NCI-H2029 treated with DMSO at 0.1 percent for 48 hours (cell line): ENCODE measurements around the gene NKX2-2.
"Not testable (repeated sequence)": the region's sequence is repeated elsewhere in the genome, so short reads cannot be mapped to it uniquely, and the experiment has no call there.

Experiments
- DNase-seq: peaks from one replicate; lab custom pipeline; 2025; lab: John Stamatoyannopoulos, UW

The NKX2-2 gene

GRCh38 chr20:21508230-21509078, 5.4 kb downstream of the NKX2-2 start:
- DNase-seq, result no peak

GRCh38 chr20:21507400-21508229, 6.2 kb downstream of the NKX2-2 start:
- no peak for DNase-seq

- peak; percentile 51 for DNase-seq
These were observed 7.9 kb downstream of the NKX2-2 start for GRCh38 chr20:21505810-21506530.

GRCh38 chr20:21505161-21505809, 8.6 kb downstream of the NKX2-2 start:
- peak; percentile 19 for DNase-seq

- no peak for DNase-seq
These were observed 9.5 kb downstream of the NKX2-2 start for GRCh38 chr20:21504323-21504722.

- no peak for DNase-seq
These were observed 10.5 kb downstream of the NKX2-2 start for GRCh38 chr20:21503345-21503744.

GRCh38 chr20:21501184-21501583, 12.7 kb downstream of the NKX2-2 start:
- DNase-seq, result no peak

- DNase-seq, result no peak
These were observed 13.3 kb downstream of the NKX2-2 start for GRCh38 chr20:21500599-21500998.

- DNase-seq, result no peak
These were observed 14.2 kb downstream of the NKX2-2 start for GRCh38 chr20:21499641-21500040.

- DNase-seq, result no peak
These were observed 15.2 kb downstream of the NKX2-2 start for GRCh38 chr20:21498635-21499034.

GRCh38 chr20:21498195-21498594, 15.7 kb downstream of the NKX2-2 start:
- no peak for DNase-seq

- no peak for DNase-seq
These were observed 17.4 kb downstream of the NKX2-2 start for GRCh38 chr20:21496452-21496851.

GRCh38 chr20:21493049-21493448, 20.8 kb downstream of the NKX2-2 start:
- no peak for DNase-seq

- DNase-seq, result no peak
These were observed 23.8 kb downstream of the NKX2-2 start for GRCh38 chr20:21490105-21490504.

GRCh38 chr20:21480144-21480543, 33.7 kb downstream of the NKX2-2 start:
- DNase-seq, result not testable (repeated sequence)

GRCh38 chr20:21465799-21466198, 48.1 kb downstream of the NKX2-2 start:
- no peak for DNase-seq

GRCh38 chr20:21464916-21465315, 48.9 kb downstream of the NKX2-2 start:
- no peak for DNase-seq
